HG03469 (cell line): ENCODE results near the gene NAPA.

Experiments
- ATAC-seq: cut with Tn5 transposase; IDR thresholded peaks from one replicate; pipeline ENCODE4 v1.9.1; 2021; ENCODE audit warnings: mild to moderate bottlenecking, moderate library complexity, moderate number of reproducible peaks; ENCODE audit not compliant: unreplicated experiment

NAPA gene

GRCh38 chr19:47503130-47503825 lies 11.6 kb downstream of the NAPA start:
- ATAC-seq, result no peak

- no peak for ATAC-seq
Measured at GRCh38 chr19:47499863-47500830, 14.7 kb downstream of the NAPA start.

GRCh38 chr19:47499371-47499770 lies 15.5 kb downstream of the NAPA start:
- no peak for ATAC-seq

- ATAC-seq, result no peak
Measured at GRCh38 chr19:47498561-47498960, 16.3 kb downstream of the NAPA start.

GRCh38 chr19:47497821-47498520 lies 16.9 kb downstream of the NAPA start:
- ATAC-seq, result no peak

GRCh38 chr19:47497050-47497766 lies 17.7 kb downstream of the NAPA start:
- no peak for ATAC-seq

GRCh38 chr19:47495478-47496372 lies 19.1 kb downstream of the NAPA start:
- no peak for ATAC-seq

GRCh38 chr19:47494729-47495128 lies 20.1 kb downstream of the NAPA start:
- no peak for ATAC-seq

GRCh38 chr19:47494211-47494547 lies 20.7 kb downstream of the NAPA start:
- ATAC-seq, result no peak

GRCh38 chr19:47493378-47494210 lies 21.3 kb downstream of the NAPA start:
- no peak for ATAC-seq

GRCh38 chr19:47492571-47493377 lies 22.1 kb downstream of the NAPA start:
- no peak for ATAC-seq

GRCh38 chr19:47492137-47492533 lies 22.7 kb downstream of the NAPA start:
- ATAC-seq, result no peak

- ATAC-seq, result no peak
Measured at GRCh38 chr19:47491358-47492136, 23.3 kb downstream of the NAPA start.

GRCh38 chr19:47490847-47491246 lies 24.0 kb downstream of the NAPA start:
- no peak for ATAC-seq

- ATAC-seq, result no peak
Measured at GRCh38 chr19:47490031-47490430, 24.8 kb downstream of the NAPA start.

GRCh38 chr19:47489072-47489914 lies 25.6 kb downstream of the NAPA start:
- no peak for ATAC-seq
